ENCODE measurements around the gene SART1.

Gene SART1

DNA sequence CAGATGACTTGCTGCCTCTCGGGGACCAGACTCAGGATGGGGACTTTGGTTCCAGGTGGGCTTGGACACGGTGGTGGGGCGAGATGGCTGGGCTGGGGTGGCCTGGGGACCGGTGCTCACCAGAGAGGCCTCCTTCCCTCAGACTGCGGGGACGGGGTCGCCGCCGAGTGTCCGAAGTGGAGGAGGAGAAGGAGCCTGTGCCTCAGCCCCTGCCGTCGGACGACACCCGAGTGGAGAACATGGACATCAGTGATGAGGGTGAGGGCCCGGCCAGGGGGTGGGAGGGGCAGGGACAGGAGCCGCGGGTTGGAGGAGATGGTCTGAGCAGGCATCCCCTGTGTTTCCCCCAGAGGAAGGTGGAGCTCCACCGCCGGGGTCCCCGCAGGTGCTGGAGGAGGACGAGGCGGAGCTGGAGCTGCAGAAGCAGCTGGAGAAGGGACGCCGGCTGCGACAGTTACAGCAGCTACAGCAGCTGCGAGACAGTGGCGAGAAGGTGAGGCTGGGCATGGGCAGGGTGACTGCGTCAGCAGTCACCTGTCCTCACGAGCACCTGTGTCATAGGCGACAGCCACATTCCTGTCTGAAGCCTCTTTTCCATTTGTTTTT lies 5.9 kb downstream of the SART1 start:
- no peak for DNase-seq

DNA sequence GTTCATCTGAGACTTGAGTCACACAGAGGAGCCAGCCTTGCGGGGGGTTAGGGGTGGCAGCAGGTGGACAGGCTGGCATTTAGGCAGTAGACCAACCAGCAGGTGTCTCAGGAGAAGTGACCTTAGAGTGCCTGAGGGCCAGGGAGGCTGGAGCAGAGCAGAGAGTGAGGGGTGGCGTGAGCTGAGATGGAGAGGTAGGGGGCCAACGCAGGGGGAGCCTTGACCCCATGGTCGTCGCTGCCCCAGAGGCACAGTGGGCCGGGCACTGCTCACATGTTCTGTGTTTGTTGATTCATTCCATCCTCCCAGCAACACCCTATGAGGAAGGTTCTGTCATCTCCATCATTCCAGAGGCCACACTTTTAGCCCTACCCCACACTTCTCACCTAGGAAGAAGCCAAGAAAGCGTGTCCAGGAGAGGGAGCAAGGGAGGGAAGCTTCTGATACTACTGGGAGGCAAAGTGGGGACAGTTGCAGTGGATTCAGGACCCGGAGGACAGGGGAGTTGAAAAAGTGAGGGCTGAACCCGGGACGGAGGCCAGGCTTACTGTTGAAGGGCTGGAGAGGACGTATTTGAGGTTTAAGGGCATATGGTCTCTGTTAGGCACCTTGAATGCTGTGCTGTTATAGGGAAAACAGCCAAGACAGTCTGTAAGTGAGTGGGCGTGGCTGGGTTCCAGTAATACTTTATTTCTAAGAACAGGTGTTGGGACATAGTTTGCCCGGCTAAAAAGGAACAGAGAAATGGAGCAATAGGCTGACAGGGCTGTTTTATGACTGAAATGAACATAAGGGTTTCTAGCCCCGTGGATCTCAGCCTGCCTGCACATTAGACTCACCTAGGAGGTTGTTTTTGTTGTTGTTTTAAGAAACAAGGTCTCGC lies 7.3 kb downstream of the SART1 start:
- no peak for DNase-seq

DNA sequence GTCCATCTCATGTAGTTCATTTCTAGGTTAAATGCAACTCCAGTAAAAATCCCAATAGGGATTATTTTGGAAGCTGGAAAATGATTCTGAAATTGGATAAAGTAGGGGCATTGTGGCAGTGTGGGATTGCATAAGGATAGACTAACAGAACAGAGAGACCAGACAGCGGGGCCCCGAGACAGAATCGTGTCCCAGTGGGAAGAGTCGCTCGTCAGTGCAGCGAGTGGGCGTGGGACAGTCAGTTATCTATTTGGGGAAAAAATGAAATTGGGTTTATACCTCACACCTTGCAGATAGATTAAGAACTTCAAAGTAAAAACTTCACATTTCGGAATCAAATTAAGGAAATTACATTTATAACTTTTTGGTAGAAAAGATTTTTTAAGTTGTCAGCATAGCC lies 10.6 kb downstream of the SART1 start:
- DNase-seq: no peak

DNA sequence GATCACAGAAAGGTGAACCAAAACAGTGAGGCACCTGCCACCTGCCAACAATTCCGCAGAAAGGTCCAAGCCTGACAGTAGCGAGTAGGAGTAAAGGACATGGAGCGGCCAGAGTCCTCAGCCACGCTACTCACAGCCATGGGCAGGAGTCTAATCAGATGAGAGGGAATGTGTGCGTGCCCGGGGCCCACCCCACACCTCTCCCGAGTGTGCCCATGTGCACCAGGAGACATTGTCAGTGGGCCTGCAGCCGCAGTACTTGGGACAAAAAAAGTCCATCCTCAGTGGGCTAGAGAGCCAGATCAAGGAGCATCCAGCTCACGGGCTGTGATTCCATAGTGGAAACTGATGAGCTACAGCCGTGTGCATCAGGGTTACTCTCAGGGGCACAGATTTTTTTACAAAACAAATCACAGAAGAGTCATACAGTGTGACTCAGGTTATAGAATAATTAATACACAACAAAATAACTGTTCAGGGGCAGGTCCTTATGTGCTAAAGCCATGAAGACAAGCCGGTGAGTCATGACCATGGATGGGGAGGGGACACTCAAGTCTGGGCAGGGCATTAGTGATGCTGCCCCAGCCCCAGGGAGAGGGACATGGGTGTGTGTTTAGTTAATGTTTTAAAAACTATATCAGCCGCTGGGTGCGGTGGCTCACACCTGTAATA lies 12.0 kb downstream of the SART1 start:
- DNase-seq: no peak

DNA sequence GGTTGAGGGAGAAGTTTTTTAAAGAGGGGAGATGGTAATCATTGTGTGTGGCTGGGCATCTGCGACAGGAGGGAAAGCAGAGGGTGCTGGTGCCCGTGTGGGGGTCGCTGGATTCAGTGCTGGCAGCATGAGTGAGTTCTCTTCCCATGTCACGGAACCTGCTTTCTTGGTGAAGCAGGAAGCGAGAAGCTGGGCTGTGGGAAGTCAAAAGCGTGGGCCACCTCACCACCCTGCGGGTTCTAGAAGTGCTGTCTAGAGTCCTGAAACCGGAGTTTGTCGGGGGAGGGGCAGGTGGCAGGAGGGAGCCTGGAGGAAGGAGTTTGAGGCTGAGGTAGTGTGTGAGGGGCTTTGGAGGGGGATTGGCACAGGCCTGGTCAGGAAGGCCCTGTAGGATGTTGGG lies 14.2 kb downstream of the SART1 start:
- no peak for DNase-seq

DNA sequence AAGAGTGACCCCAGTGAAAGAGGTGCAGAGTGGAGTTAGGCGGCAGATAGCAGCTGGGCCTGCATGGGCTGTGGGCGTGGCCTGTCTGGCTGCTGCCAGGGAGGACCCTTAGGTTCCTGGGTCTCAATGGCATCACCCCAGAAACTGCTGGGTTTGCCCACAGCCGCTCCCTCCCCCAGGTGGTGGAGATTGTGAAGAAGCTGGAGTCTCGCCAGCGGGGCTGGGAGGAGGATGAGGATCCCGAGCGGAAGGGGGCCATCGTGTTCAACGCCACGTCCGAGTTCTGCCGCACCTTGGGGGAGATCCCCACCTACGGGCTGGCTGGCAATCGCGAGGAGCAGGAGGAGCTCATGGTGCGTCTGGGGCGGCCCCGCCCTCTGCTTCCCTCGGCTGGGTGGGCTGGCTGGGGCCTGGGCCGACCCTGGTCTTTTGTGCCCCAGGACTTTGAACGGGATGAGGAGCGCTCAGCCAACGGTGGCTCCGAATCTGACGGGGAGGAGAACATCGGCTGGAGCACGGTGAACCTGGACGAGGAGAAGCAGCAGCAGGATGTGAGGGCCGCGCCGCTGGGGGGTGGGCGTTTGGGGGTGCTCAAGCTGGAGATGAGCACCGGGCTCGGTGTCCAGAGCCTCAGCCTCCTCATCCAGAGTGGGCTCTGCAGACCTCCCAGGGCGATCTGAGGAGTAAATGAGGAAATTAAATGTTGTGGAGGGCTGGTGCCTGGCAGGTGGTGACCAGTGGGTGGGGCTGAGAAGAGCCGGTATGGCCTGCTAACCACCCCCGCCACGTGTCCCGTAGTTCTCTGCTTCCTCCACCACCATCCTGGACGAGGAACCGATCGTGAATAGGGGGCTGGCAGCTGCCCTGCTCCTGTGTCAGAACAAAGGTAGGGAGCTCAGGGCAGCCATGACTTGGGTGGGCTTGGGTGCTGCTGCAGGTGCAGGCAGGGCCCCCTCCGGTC lies 15.0 kb downstream of the SART1 start:
- no peak for DNase-seq

DNA sequence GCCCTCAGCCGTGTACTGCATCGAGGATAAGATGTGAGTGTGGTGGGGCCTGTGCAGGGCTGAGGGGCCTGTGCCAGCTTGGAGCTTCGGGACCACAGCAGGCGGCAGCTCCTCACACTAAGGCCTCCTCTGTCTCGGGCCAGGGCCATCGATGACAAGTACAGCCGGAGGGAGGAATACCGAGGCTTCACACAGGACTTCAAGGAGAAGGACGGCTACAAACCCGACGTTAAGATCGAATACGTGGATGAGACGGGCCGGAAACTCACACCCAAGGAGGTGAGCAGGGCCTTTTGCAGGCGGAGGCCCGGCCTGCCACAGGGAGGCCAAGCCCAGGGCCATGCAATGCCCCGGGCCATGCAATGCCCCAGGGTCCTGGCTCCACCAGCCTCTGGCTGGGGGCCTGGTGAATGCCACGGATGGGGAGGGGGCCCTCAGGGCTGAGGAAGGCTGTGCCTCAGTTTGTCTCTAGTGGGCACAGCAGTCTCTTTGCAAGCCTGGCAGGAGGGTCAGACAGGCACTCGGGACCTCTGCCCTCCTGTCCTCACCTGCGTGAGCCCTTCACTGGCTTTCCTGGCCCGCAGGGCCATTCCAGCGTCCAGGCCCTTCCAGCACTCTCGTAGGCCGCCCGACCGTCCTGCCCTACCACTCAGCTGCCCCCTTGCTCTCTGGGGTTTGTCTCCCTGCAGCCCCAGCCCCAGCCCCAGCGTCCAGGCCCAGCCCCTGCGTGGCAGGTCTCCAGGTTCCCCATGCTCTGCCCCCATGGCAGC lies 16.3 kb downstream of the SART1 start:
- DNase-seq: no peak

DNA sequence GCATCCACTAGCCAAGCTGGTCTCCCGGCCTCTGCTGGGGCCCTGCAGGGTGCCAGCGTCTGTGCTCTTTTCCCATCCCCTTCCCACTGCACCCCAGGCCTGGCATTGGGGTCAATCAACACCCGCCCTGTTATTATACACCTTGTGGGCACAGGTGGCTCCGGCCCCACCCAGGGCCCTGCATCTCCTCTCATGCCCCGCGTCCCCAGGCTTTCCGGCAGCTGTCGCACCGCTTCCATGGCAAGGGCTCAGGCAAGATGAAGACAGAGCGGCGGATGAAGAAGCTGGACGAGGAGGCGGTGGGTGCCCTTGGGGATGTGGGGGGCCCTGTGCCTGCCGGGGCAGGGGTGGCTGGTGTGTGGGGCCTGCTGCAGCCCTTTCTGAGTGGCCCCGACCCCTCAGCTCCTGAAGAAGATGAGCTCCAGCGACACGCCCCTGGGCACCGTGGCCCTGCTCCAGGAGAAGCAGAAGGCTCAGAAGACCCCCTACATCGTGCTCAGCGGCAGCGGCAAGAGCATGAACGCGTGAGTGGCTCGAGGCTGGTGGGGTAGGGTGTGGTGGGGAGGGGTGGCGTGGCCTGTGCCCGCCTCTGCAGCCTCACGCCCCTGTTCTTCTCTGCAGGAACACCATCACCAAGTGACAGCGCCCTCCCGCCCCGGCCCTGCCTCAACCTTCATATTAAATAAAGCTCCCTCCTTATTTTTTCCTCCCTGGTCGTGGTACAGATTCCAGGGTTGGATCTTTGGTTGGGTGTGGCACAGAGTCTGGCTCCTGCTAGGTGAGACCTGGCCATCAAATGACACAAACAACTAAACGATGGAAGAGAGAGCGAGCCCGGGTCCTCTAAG lies 17.1 kb downstream of the SART1 start:
- DNase-seq: no peak

DNA sequence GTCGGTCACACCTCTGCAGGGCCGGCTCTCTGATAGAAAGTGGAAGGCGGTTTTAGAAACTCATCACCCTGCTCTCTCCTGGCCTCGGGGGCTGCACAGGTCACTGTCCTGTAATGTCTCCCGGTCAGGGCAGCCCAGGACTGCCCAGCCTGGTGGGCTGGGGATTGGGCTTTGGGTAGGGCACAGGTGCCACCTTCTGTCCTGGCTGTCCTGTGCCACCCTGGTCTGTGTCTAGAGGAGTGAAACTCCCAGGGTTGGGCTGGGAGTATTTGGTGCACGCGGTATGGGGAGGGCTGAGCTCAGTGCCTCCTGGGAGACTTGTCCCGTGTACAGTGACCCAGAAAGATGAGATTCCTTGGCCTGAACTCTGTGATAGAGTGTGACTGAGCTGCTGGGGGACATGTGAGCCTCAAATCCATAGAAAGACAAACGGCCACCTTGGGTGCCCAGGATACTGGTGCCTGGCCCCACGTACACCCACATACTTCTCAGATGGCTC lies 17.8 kb downstream of the SART1 start:
- no peak for DNase-seq

DNA sequence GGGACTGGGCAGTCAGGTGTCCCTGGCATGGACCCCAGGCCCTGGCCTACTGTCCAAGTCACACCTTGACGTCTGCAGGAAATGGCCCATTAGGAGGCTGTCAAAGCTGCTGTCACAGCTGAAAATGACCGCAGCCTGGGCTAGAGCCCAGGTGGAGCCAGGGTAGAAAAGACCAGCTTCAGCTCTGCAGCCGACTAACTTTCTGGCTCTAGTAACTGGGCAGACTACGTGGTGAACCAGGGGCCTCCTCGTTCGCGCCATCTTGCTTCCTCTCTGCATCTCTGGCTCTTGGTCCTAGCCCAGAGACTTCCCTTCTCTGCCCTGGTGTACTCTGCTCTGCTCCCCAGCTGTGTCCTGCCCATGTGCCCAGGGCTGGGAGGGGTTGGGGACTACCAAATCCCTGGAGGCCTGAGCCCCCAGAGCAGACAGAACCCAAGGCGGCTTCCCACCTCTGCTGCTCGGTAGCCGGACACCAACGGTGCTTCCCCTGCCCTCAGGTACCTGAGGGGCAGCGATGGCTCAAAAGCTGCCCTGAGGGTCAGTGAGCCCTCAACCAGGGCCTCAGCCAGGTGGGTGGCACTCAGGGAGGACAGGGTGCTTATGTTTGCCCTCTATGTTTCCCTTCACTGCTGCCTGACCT lies 19.7 kb downstream of the SART1 start:
- no peak for DNase-seq

DNA sequence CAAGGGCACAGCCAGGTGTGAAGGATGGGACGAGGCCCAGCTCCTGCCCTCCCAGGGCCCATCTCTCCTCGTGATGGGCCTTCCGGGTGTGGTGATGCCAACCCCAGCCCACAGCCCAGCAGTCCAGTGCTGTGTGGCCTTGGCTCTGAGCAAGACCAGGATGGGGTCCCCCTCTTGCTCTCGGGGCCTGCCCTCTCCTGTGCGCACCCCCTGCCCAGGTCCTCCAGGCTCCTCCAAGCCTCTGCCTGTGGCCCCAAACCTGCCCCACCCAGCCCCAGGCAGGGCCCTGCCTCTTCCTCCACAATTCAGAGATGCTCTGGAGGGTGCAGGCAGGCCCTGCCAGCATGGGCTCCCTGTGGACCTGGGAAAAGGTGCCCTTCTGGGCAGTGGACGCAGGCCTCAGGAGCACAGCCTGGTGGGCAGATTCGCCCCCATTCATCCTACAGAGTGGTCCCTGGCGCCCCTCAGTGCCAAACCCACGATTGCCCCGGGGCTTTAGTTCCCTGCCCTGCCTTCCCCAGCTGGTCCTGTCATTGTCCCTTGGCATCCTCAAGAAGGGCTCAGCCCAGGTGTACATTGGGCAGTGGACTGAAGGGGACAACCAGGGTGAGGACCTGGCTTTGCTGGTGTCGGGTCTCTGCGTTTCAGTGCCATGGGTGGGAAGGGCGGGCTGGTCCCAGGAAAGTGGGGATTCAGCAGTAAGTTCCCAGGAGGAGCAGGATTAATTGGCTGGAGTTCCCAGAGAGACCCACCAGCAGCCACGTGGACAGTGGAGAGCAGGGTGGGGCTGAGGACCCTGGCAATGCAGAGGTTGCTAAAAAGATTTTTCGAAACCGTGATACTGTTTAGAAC lies 20.7 kb downstream of the SART1 start:
- DNase-seq: no peak

DNA sequence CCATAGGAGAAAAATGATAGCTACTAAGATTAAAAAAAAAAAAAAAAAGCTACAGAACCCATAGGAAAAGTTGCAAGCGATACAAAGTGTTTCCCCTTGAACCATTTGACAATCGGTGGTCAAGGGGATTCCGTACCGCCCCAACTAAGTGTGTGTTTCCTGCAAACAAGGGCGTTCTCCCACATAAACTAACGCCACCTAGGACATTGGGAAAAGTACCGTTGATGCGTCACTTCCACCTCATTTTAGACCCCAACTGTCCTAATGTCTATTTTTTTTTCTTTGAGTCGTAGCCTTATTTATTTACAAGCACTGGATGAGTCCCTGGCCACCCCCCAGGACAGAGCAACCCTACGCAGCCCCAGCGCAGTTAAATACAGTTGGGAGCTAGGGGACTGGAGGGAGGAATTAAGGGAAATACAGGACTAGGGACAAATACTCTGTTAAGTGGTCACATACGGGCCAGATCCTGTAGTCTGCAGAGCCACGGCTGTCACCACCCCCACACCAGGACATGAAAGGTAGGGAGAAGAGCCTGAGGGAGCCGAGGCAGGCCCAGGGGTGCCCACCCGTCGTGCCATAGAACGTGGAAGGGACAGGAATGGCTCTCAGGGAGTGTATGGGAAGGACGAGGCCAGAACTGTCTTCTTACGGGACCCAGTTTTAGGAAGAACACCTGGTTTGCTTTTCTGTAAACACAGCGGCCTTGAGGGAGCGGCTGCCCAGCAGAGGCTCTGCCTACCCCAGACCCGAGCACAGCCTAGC lies 21.5 kb downstream of the SART1 start:
- no peak for DNase-seq

DNA sequence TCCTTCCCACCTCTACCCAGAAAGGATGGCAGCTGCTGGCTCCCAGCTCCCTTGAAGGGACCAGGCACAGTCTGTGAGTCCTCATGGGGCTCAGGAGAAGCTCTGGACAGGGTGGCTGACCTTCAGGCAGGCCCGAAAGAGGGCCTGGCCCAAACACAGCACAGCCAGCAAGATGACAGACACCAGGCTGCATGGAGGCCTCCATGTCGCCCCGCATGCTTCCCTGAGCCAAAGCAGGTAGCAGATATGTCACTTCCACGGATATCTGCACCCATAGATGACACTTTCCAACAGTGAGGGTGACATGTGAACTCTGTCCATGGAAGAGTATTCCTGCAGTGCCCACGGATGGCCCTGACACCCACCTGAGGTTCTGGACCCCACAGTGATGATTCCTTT lies 22.1 kb downstream of the SART1 start:
- no peak for DNase-seq

DNA sequence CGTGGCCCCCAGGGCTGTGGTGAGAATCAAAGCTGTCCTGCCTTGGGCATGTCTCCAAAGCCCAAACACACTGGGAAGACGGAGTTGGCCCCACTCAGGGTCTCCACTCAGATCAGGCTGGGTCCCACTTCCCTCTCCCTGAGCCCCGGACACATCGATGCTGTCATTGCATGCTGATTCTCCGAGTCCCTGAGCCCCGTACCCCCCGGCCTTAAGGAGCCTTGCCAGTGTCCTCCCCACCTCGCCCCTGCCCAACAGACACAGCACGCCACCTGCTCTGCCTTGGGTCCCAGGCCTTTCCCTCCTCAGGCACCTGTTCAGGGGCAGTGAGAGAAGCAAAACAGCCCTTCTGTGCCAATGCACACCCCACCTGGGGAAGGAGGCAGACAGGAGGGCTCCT lies 25.8 kb downstream of the SART1 start:
- no peak for DNase-seq

DNA sequence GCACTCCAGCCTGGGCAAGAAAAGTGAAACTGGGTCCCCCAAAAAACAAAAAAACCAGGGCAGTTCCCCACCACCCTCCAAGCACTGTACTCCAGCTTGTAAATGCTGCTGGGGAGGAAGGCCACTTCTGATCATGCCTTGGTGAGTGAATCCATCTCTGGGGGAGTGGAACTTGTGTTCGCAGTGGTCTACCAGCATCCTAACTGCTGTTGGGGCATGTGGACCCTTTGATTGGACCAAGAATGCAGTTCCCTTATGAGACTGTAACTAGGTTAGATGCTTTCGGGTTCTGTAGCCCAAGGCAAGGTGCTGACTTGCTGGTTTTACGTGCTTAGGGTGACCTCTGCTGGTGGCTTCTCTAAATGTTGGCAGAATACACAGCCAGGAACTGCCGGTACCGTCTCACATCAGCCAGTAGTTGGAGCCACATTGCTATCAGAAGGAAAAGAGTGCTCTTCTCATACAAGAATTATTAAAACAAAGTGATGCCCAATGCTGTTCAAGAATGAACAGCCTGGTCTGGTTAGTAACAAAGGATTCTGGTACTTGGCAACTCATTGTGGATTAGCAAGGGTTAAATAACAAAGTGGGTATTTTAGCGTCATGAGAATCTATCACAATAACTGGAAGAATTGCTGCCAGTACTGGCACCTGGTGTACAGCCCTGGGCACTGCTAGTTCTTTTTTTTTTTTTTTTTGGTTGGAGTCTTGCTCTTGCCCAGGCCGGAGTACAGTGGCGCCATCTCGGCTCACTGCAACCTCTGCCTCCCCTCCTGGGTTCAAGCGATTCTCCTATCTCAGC lies 27.5 kb downstream of the SART1 start:
- peak; percentile 72 to 95 for DNase-seq

DNA sequence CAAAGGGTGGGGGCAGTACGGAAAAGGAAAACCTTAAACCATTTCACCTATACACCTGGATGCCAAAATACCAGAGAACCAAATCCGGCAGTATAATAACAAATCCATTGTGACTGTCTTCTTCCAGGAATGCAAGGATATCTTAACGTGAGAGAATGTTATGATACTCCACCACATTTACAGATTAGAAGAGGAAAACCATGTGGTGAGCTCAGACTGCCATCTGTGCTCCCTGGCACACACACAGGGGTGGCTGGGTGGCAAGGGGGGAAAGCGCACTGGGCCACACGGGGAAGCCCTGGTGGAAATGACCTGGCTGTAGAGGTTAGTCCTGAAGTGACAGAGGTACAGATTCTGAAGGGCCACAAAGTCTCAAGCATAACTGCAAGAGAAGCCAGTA lies 30.5 kb downstream of the SART1 start:
- peak in 1 of 2 experiments; percentile 36 for DNase-seq

DNA sequence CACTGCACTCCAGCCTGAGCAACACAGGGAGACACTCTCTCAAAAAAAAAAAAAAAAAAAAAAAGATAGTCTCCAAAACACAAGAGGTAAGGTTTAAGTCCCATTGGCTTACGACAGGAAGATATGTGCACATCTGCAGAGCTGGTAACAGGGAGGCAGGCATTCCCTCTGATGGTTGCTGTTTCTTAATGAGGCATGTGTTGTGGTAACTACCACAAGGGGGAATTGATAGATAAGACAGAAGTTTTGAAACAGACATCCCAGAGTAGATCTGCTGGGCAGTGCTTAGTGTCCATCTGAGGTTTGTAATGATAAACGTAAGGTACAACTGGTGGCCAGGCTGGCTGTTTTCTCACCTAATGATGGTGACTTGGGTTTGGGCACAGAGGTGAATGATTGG lies 35.8 kb downstream of the SART1 start:
- DNase-seq: no peak

Data from cerebellar nuclear complex (tissue), 1 donor.